ENCODE data around the gene DLG1.

Gene DLG1

DNA sequence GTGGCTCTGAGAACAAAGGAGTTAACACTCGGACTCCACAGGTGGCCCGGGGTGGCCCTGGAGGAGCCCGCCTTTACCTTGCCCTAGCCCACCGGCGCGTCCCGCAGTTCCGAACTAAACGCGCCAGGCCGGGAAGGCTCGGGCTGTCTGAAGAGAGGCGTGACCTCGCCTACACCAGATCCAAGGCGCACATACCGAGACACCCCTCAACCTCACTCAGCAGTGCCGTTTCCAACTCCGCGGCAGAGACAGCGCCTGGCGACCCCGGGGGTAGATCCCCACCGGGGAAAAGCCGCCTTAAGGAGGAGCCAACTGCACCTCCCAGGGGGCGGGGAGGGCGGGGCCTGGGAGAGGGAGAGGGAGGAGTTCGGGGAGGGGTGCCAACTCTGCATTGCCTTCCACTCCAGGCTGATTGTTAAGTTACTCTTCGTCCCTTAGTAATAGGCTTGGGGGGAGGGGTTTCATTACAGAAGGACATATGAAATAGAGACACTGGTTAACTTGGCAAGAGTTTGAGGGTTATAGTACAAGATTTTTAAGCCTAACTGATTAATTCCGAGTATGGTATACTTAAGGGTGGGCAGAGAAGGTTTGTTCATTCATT lies at the start of gene DLG1:
DLG1 (minus strand) TSS at position 272 of the 604 bp plus-strand sequence. CDS start 1,408 bp downstream, outside the sequence.
- peak; percentile 98 to 100 for DNase-seq (ENCODE audit: low read depth in 1 of 2, low spot score in 1 of 2)
- TF ChIP-seq JUND (IDR thresholded peaks at IDR 0.05; ENCODE audit: low read depth): no peak
- in situ Hi-C loops (cut with HindIII; ENCODE audit: low pct_unique_long_range_greater_than_20kb, low sequenced_read_pairs): no loop called here

GRCh38 chr3:197348014-197348413 lies 49.6 kb upstream of the DLG1 start:
- in situ Hi-C loops (cut with HindIII; ENCODE audit: low pct_unique_long_range_greater_than_20kb, low sequenced_read_pairs): no loop called here
- DNase-seq (ENCODE audit: low read depth in 1 of 2, low spot score in 1 of 2): no peak
- no peak for TF ChIP-seq JUND (IDR thresholded peaks at IDR 0.05; ENCODE audit: low read depth)

GRCh38 chr3:197345390-197345789 lies 47.0 kb upstream of the DLG1 start:
- no peak for TF ChIP-seq JUND (IDR thresholded peaks at IDR 0.05; ENCODE audit: low read depth)
- in situ Hi-C loops (cut with HindIII; ENCODE audit: low pct_unique_long_range_greater_than_20kb, low sequenced_read_pairs): no loop called here
- DNase-seq (ENCODE audit: low read depth in 1 of 2, low spot score in 1 of 2): no peak

- TF ChIP-seq JUND (IDR thresholded peaks at IDR 0.05; ENCODE audit: low read depth): no peak
- in situ Hi-C loops (cut with HindIII; ENCODE audit: low pct_unique_long_range_greater_than_20kb, low sequenced_read_pairs): no loop called here
- no peak for DNase-seq (ENCODE audit: low read depth in 1 of 2, low spot score in 1 of 2)
Observed at GRCh38 chr3:197344582-197345318, 46.3 kb upstream of the DLG1 start.

- DNase-seq (ENCODE audit: low read depth in 1 of 2, low spot score in 1 of 2): no peak
- in situ Hi-C loops (cut with HindIII; ENCODE audit: low pct_unique_long_range_greater_than_20kb, low sequenced_read_pairs): no loop called here
- no peak for TF ChIP-seq JUND (IDR thresholded peaks at IDR 0.05; ENCODE audit: low read depth)
Observed at GRCh38 chr3:197343656-197344408, 45.4 kb upstream of the DLG1 start.

GRCh38 chr3:197343111-197343510 lies 44.7 kb upstream of the DLG1 start:
- in situ Hi-C loops (cut with HindIII; ENCODE audit: low pct_unique_long_range_greater_than_20kb, low sequenced_read_pairs): no loop called here
- no peak for TF ChIP-seq JUND (IDR thresholded peaks at IDR 0.05; ENCODE audit: low read depth)
- DNase-seq (ENCODE audit: low read depth in 1 of 2, low spot score in 1 of 2): no peak

DNA sequence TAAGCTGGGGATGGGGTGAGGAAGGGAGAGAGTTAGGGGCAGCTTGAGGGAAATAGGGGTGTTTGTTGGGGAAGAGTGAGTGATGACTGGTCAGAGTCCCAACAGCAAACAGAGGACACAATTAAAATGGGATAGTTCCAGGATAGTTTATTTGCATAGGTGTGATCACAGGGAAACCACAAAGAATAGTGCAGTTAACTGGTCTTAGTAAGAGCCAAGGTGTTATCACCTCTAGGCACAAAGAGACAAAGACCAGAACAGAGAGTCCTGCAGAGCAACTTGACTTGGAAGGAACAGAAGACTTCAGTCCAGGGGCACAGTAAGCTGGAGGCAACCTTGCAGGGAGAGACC lies 42.1 kb upstream of the DLG1 start:
- in situ Hi-C loops (cut with HindIII; ENCODE audit: low pct_unique_long_range_greater_than_20kb, low sequenced_read_pairs): no loop called here
- DNase-seq (ENCODE audit: low read depth in 1 of 2, low spot score in 1 of 2): no peak
- TF ChIP-seq JUND (IDR thresholded peaks at IDR 0.05; ENCODE audit: low read depth): no peak

GRCh38 chr3:197339841-197340520 lies 41.6 kb upstream of the DLG1 start:
- TF ChIP-seq JUND (IDR thresholded peaks at IDR 0.05; ENCODE audit: low read depth): no peak
- in situ Hi-C loops (cut with HindIII; ENCODE audit: low pct_unique_long_range_greater_than_20kb, low sequenced_read_pairs): no loop called here
- no peak for DNase-seq (ENCODE audit: low read depth in 1 of 2, low spot score in 1 of 2)

DNA sequence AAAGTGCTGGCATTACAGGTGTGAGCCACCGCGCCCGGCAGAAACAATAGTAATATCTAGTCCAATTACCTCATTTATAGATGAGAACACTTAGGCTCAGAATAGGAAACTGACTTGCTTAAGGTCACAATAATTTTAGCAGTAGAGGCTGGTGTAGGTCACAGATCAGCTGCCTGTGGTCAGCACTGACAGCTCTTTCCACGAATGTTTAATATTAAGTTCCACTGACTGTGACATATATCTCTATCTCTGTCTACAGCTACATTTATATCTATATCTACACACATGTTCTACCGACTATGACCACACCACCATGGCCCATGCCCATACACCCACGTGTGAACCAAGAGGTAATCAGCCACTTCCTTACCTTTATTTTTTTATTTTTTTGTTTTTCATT lies 40.2 kb upstream of the DLG1 start:
- in situ Hi-C loops (cut with HindIII; ENCODE audit: low pct_unique_long_range_greater_than_20kb, low sequenced_read_pairs): no loop called here
- TF ChIP-seq JUND (IDR thresholded peaks at IDR 0.05; ENCODE audit: low read depth): no peak
- DNase-seq (ENCODE audit: low read depth in 1 of 2, low spot score in 1 of 2): no peak

DNA sequence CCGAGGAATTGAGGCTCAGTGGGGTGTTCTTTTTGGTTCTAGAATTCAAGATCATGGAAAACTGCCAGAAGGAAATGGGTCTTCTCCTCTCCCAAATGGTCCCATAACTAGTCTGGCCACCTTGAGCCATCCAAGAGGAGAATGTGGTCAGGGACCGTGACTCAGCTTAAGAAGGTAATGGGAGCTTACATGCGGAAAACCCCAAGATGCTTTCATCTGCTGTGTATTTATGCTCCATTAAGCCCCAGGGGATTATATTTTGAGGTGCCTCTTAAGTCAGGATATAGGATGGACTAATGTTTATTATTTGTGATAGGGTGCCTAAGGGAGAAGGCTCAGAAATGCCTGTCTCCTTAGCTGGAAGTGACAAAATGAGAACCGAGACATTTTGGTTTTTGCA lies 39.2 kb upstream of the DLG1 start:
- no peak for DNase-seq (ENCODE audit: low read depth in 1 of 2, low spot score in 1 of 2)
- TF ChIP-seq JUND (IDR thresholded peaks at IDR 0.05; ENCODE audit: low read depth): no peak
- in situ Hi-C loops (cut with HindIII; ENCODE audit: low pct_unique_long_range_greater_than_20kb, low sequenced_read_pairs): no loop called here

DNA sequence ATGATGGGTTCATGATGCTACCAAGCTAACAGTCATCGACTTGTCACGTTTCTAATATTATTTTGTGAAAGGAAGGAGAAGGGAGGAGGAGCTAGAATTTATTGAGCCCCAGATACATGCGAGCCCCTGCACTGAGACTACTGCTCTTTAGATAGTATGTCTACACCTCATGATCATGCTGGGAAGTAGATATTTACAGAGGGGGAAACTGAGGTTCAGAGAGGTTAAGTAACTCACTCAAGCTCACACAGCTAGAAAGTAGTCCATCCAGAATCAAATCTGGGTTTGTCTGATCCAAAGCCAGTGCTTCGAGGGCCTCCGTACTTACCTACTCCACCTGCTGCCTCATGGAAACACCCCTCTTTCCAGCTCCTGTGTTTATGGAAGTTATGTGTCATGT lies 38.8 kb upstream of the DLG1 start:
- no peak for TF ChIP-seq JUND (IDR thresholded peaks at IDR 0.05; ENCODE audit: low read depth)

DNA sequence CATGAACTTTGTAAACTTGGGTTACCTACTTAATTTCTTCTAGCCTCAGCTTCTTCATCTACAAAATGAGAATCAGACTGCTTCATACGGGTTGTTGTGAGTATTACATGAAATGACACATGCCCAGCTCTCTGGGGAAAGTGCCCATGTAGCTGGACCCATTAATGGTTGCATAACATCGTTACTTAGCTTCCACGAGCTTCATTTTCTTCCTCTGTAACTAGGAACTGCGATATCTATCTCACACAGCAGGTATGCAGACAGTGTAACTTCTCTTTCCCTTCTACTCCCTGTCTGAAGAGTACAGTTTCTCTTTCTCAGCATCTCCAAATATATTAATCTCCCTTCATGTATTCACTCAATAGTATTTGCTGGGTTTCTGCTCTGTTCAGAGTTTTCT lies 37.9 kb upstream of the DLG1 start:
- in situ Hi-C loops (cut with HindIII; ENCODE audit: low pct_unique_long_range_greater_than_20kb, low sequenced_read_pairs): no loop called here
- no peak for DNase-seq (ENCODE audit: low read depth in 1 of 2, low spot score in 1 of 2)
- no peak for TF ChIP-seq JUND (IDR thresholded peaks at IDR 0.05; ENCODE audit: low read depth)

More for the DNA sequence above, 38.8 kb upstream of the DLG1 start:
- in situ Hi-C loops (cut with HindIII; ENCODE audit: low pct_unique_long_range_greater_than_20kb, low sequenced_read_pairs): no loop called here
- no peak for DNase-seq (ENCODE audit: low read depth in 1 of 2, low spot score in 1 of 2)
